ENCODE measurements around the gene PSMC4.
"Not testable (repeated sequence)": the region's sequence is repeated elsewhere in the genome, so short reads cannot be mapped to it uniquely, and the experiment has no call there.

PSMC4 gene

DNA sequence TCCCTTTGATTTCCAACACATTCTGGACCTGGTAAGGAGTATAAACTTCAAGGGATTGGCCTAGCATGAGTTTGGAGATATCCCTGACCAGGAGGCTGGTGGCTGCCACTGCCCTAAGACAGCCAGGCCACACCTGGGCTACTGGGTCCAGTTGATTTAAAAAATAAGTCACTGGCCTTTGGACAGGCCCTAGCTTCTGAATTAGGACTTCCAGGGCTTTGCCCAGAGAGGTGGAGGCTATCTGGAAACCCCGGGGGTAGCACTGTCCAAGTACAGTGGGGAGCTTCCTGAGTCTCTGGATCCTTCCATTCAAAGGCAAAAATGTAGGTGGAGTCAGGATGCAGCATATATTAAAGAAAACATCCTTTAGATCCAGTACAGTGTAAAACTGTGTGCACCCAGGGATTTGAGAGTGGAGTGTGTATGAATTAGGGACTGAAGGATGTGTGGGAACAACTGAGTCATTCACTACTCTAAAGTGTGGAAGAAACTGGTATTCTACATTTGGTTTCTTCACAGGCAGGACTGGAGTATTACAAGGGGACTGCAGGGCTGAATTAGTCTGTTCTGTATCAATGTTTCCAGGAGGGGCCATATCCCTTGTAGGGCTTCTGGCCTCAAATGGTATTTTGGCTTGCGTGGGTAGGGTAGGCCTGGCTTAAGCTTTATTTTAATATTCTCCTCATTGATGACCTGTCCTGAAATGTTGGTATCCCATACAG is 21.8 kb upstream of the PSMC4 start:
- DNase-seq: no peak

- no peak for DNase-seq
Observed at GRCh38 chr19:39951065-39951650, 19.8 kb upstream of the PSMC4 start.

GRCh38 chr19:39951686-39952085 is 19.3 kb upstream of the PSMC4 start:
- no peak for DNase-seq

- DNase-seq: no peak
Observed at GRCh38 chr19:39953915-39954314, 17.1 kb upstream of the PSMC4 start.

- not testable (repeated sequence) for DNase-seq
Observed at GRCh38 chr19:39957886-39958285, 13.1 kb upstream of the PSMC4 start.

DNA sequence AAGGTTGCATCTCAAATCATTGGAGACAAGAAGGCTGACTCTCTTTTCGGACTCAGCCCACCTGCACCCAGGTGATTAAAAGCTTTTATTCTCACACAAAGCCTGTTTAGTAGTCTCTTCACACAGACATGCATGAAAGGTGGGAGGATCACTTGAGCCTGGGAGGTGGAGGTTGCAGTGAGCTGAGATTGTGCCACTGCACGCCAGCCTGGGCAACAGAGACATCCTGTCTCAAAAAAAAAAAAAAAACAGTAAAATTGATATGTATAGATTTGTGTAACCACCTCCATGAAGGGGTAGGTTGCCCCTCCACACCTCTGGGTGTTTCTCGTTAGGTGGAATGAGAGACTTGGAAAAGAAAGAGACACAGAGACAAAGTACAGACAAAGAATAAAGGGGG is 12.0 kb upstream of the PSMC4 start:
- DNase-seq: not testable (repeated sequence)

GRCh38 chr19:39959407-39959806 is 11.6 kb upstream of the PSMC4 start:
- not testable (repeated sequence) for DNase-seq

- DNase-seq: no peak
Observed at GRCh38 chr19:39963898-39964297, 7.1 kb upstream of the PSMC4 start.

DNA sequence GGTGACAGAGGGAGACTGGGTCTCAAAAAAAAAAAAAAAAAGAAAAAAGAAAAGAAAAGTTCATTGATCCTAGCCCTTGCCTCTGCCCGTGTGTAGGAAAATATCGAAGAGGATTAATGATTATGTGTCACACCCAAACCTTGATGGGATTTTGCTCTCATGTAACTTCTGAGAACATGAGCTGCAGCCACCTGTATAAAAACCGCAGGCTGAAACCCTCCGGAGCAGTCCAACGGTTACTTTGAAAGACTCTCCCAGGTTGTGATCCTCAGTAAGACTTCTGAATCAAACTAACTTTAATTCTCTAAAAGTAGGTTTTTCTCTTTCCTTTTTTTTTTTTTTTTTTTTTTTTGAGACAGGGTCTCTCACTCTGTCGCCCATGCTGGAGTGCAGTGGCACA is 4.3 kb upstream of the PSMC4 start:
- DNase-seq: no peak

GRCh38 chr19:39967561-39967960 is 3.4 kb upstream of the PSMC4 start:
- DNase-seq: no peak

GRCh38 chr19:39968789-39969188 is 2.2 kb upstream of the PSMC4 start:
- DNase-seq: no peak

- no peak for DNase-seq
Observed at GRCh38 chr19:39969266-39969665, 1.7 kb upstream of the PSMC4 start.

DNA sequence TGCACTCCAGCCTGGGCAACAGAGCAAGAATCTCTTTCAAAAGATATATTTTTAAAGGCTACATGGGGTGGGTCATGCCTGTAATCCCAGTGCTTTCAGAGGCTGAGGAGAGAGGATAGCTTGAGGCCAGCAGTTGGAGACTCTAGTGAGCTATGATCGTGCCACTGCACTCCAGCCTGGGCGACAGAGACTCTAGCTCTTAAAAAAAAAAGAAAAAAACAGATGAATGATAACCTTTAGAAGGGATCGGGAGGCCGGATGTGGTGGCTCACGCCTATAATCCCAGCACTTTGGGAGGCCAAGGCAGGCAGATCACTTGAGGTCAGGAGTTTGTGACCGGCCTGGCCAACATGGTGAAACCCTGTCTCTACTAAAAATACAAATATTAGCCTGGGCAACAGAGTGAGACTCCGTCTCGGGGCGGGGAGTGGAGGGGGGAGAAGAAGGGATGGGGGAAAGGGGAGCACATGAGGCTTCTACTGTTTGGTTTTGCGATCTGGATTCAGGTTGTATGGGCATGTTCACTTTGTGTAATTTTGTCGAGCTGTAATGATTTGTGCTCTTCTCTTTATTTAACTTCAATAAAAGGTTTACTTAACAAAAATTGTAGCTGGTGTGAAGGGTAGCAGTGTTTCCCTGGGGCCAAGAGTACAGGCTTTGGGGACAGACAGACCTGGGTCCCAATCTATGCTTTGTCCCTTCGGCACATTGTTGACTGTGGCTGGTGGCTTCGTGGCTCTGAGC is 1.1 kb upstream of the PSMC4 start:
- DNase-seq: no peak

- DNase-seq: no peak
Observed at GRCh38 chr19:39970425-39970674, 615 bp upstream of the PSMC4 start.

- no peak for DNase-seq
Observed at GRCh38 chr19:39971380-39972035, 543 bp downstream of the PSMC4 start.

DNA sequence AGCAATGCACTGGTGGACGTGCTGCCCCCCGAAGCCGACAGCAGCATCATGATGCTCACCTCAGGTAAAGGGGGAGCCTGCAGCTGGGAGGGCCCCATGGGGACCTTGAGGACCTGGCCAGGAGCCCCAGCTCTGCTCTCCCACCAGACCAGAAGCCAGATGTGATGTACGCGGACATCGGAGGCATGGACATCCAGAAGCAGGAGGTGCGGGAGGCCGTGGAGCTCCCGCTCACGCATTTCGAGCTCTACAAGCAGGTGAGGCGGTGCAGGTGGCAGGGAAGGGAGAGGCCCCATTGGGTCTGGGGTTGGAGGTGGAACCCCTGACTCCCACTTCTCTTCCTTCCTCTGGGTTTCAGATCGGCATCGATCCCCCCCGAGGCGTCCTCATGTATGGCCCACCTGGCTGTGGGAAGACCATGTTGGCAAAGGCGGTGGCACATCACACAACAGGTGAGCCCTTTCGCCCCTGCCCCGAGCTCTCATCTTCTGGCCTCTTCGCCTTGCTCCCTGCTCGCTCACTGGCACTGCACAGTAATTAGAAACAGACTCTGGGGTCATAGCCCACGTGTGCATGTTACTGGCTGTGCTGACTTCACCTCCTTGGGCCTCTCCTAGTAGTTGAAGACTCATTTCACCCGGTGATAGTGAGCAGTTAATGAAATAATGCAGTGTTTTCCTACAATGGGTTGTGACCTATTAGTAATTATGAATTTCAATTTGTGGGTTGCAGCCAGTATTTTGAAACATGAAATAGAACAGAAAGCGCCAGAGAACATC is 3.6 kb downstream of the PSMC4 start:
- no peak for DNase-seq

DNA sequence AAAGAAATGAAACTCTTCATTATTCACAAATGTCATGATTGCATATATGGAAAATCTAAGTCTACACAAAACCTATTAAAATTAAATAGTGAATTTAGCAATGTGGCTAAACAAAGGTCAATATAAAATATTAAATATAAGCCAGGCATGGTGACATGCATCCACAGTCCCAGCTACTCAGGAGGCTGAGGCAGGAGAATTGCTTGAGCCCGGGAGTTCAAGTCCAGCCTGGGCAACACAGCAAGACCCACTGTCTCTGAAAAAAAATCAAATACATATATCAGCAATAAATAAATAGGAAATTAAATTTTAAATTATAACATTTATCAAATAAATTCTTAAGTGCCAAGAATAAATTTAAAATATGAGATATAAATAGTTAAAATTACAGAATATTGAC is 11.9 kb downstream of the PSMC4 start:
- no peak for DNase-seq

- DNase-seq: no peak
Observed at GRCh38 chr19:39983695-39984300, 12.8 kb downstream of the PSMC4 start.

- no peak for DNase-seq
Observed at GRCh38 chr19:39986643-39987042, 15.7 kb downstream of the PSMC4 start.

- DNase-seq: no peak
Observed at GRCh38 chr19:39987167-39987566, 16.2 kb downstream of the PSMC4 start.

DNA sequence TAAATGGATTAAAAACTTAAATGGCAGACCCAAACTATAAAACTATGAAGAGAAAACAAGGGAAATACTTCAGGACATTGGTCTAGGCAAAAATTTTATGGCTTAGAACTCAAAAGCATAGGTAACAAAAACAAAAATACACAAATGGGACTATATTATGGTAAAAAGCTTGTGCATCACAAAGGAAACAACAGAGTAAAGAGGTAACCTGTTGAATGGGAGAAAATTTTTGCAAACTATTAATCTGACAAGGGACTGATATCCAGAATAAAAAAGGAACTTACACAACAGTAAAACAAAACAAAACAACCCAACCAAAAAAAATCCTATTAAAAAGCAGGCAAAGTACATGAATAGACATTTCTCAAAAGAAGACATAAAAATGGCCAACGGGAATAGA is 16.6 kb downstream of the PSMC4 start:
- DNase-seq: no peak

DNA sequence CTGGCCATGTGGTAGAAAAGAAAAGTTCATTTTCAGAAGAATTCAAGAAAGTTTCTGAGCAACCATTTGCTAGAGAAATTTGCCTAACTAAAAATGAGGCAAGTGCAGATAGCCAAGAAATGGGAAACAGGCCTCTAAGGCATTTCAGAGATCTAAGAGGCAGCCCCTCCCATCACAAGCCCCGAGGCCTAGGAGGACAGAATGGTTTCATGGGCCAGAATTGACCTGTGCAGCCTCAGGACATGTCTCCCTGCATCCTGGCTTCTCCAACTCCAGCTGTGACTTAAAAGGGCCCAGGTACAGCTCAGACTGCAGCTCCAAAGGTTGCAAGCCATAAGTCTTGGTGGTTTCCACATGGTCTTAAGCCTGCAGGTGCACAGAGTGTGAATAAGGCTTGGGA is 22.6 kb downstream of the PSMC4 start:
- no peak for DNase-seq

DNA sequence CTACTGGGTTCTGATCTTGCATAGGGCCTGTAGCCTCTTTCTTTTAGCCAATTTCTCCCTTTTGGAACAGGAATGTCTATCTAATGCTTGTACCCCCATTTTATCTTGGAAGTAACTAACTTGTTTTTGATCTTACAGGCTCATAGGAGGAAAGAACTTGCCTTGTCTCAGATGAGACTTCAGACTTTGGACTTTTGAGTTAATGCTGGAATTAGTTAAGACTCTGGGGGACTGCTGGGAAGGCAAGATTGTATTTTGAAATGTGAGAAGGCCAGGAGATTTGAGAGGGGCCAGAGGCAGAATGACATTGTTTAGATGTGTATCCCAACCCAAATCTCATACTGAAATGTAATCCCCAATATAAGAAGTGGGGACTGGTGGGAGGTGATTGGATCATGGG is 23.4 kb downstream of the PSMC4 start:
- no peak for DNase-seq
